ENCODE data around the gene TUBGCP3.

DNA sequence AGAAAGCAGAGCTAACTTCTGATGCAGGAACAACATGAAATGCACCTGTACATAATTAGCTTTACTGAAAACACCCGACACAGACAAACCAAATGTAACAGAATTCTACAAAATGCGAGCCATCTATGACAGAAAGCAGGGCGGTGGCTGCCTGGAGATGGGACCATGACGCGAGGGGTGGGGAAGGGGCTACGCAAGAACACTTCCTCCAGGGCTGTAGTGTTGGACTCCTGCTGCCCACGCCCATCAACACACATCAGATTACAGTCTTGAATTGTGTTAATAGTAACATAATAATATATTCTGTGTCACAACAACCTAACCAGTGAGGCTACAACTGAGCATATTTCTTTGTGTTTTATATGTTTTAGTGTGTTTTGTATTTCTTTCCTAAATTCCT is 108.6 kb downstream of the TUBGCP3 start:
- TF ChIP-seq, protein P1, sequence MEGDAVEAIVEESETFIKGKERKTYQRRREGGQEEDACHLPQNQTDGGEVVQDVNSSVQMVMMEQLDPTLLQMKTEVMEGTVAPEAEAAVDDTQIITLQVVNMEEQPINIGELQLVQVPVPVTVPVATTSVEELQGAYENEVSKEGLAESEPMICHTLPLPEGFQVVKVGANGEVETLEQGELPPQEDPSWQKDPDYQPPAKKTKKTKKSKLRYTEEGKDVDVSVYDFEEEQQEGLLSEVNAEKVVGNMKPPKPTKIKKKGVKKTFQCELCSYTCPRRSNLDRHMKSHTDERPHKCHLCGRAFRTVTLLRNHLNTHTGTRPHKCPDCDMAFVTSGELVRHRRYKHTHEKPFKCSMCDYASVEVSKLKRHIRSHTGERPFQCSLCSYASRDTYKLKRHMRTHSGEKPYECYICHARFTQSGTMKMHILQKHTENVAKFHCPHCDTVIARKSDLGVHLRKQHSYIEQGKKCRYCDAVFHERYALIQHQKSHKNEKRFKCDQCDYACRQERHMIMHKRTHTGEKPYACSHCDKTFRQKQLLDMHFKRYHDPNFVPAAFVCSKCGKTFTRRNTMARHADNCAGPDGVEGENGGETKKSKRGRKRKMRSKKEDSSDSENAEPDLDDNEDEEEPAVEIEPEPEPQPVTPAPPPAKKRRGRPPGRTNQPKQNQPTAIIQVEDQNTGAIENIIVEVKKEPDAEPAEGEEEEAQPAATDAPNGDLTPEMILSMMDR (IDR thresholded peaks at IDR 0.05; ENCODE audit: low read depth, low read length, poor library complexity, severe bottlenecking), result no peak
- TF ChIP-seq EZH2phosphoT487 (IDR thresholded peaks at IDR 0.05; ENCODE audit: borderline replicate concordance, low read length), result no peak

Measured in DOHH2 (cell line).